Lung (tissue), 12 donors: ENCODE data around the gene PRSS16. TPM values are rescaled to one million over a fixed set of nuclear protein-coding genes. Genes with fewer than 3 reads are reported as not detected.

Experiments used
- ATAC-seq: fragments of 200-7000 bp; cut with Tn5 transposase; one replicate; pipeline ENCODE4 v1.9.1; 2020; ENCODE audit warnings: moderate number of reproducible peaks; ENCODE audit not compliant: insufficient read depth, low FRiP score
- DNase-seq, 3 donors: peaks; one replicate each; pipeline ENCODE4 v3.0.0-alpha.2; 2013 to 2017
- H3K27ac ChIP-seq, 2 donors: one replicate each; pipeline ENCODE4 v1.5.1; 2013; ENCODE audit warnings: mild to moderate bottlenecking in 2 of 2, moderate library complexity in 2 of 2, control low read depth in 1 of 2, inconsistent platforms in 1 of 2, low read depth in 1 of 2, low read length in 1 of 2
- H3K27me3 ChIP-seq, 3 donors: one replicate each; pipeline ENCODE4 v1.5.1; 2013; ENCODE audit warnings: low read length in 2 of 3; ENCODE audit not compliant: control insufficient read depth in 3 of 3, insufficient read depth in 3 of 3
- H3K36me3 ChIP-seq, 4 donors: one replicate each; pipeline ENCODE4 v1.5.1; 2013; ENCODE audit warnings: low read length in 4 of 4, mild to moderate bottlenecking in 1 of 4, moderate library complexity in 1 of 4; ENCODE audit not compliant: control insufficient read depth in 4 of 4, insufficient read depth in 4 of 4
- H3K4me1 ChIP-seq, 5 donors: one replicate each; pipeline ENCODE4 v1.5.1; 2013; ENCODE audit warnings: low read length in 5 of 5, mild to moderate bottlenecking in 2 of 5, moderate library complexity in 1 of 5; ENCODE audit not compliant: control insufficient read depth in 5 of 5, insufficient read depth in 5 of 5
- H3K4me3 ChIP-seq: one replicate; pipeline ENCODE4 v1.5.1; 2013; ENCODE audit warnings: mild to moderate bottlenecking, control low read depth, moderate library complexity
- H3K9ac ChIP-seq, 2 donors: one replicate each; pipeline ENCODE4 v1.5.1; 2013; ENCODE audit warnings: low read length in 2 of 2, control low read depth in 1 of 2; ENCODE audit not compliant: insufficient read depth in 1 of 2
- H3K9me3 ChIP-seq, 4 donors: one replicate each; pipeline ENCODE4 v1.5.1; 2013; ENCODE audit warnings: low read length in 3 of 4, mild to moderate bottlenecking in 1 of 4, moderate library complexity in 1 of 4; ENCODE audit not compliant: control insufficient read depth in 4 of 4, insufficient read depth in 3 of 4
- WGBS, 2 donors: extraction: QIAGEN DNeasy Blood & Tissue Kit; methylation state at CpG; one replicate each; pipeline ENCODE4 v1.1.7; 2013; 5-methylcytosine and 5-hydroxymethylcytosine counted together
- polyA plus RNA-seq, 2 donors: library from polyadenylated mRNA; stranded (reverse); fragments of 200-250 nt; gene quantifications; one replicate each; pipeline ENCODE4 v1.2.1, GENCODE V29; 2013
- total RNA-seq, 2 donors: library from RNA; depleted of rRNA in 1 of 2; stranded (reverse); fragments of >200 nt in 1 of 2; gene quantifications; one replicate each; pipeline ENCODE4 v1.2.1, GENCODE V29; 2014 to 2021
- TF ChIP-seq, protein P1 (sequence below): IDR thresholded peaks from 2 replicates; pipeline ENCODE4 v1.5.1; 2012; ENCODE audit warnings: mild to moderate bottlenecking; ENCODE audit errors: control extremely low read depth, extremely low read depth
- donor health status: control.
- donor health status: control.
- donor health status: Bipolar disorder and iron deficiency.
- donor health status: healthy.
- donor health status: DM: yes; HTN: yes; CAD: no.

The PRSS16 gene
- total and polyA plus RNA-seq, 4 donors: 3.2 to 18.0 (median 10.6) TPM

DNA sequence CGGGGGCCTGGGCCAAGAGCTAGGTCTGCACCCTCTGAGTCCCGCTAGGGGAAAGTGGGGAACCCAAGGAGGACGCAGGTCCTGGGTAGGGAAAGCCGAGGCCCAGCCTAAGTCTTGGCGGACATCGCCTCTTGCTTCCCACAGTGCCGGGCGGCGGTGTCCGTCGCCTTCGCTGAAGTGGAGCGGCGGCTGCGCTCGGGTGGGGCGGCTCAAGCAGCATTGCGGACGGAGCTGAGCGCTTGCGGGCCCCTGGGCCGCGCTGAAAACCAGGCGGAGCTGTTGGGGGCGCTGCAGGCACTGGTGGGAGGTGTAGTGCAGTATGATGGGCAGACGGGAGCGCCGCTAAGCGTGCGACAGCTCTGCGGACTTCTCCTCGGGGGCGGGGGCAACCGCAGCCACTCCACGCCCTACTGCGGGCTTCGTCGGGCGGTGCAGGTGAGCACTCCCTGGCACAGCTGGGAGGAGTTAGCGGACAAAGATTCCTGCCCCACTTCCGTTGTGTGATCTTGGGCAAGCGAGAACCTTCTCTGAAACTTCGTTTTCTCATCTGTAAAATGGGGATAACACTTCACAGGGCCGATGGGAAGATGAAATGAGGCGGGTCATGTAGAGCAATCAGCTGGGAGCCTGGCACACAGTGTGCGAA lies 4.2 kb downstream of the PRSS16 start:
- Histone ChIP-seq H3K36me3 (no peaks in the 10 kb centered on the region), H3K4me1 (peaks cover 0 to 8% (median 0%) of the 10 kb centered on the region in 5 donors), H3K4me3 (peak overlapping the region; percentile 10), H3K9me3 (peaks cover 0 to 12% (median 0%) of the 10 kb centered on the region in 4 donors), H3K27me3 (peaks cover 0 to 74% (median 68%) of the 10 kb centered on the region in 3 donors), H3K27ac (peak overlapping the region in 1 of 2 donors; percentile 75), H3K9ac (no peak overlapping the region)
- TF ChIP-seq, protein P1, sequence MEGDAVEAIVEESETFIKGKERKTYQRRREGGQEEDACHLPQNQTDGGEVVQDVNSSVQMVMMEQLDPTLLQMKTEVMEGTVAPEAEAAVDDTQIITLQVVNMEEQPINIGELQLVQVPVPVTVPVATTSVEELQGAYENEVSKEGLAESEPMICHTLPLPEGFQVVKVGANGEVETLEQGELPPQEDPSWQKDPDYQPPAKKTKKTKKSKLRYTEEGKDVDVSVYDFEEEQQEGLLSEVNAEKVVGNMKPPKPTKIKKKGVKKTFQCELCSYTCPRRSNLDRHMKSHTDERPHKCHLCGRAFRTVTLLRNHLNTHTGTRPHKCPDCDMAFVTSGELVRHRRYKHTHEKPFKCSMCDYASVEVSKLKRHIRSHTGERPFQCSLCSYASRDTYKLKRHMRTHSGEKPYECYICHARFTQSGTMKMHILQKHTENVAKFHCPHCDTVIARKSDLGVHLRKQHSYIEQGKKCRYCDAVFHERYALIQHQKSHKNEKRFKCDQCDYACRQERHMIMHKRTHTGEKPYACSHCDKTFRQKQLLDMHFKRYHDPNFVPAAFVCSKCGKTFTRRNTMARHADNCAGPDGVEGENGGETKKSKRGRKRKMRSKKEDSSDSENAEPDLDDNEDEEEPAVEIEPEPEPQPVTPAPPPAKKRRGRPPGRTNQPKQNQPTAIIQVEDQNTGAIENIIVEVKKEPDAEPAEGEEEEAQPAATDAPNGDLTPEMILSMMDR: peak; percentile 8
- 4 to 5% methylated on average over 45 to 46 of the region's 46 CpGs for WGBS, 2 donors
- peak; percentile 44 to 70 (median 66) for DNase-seq
- ATAC-seq: peak; percentile 89

DNA sequence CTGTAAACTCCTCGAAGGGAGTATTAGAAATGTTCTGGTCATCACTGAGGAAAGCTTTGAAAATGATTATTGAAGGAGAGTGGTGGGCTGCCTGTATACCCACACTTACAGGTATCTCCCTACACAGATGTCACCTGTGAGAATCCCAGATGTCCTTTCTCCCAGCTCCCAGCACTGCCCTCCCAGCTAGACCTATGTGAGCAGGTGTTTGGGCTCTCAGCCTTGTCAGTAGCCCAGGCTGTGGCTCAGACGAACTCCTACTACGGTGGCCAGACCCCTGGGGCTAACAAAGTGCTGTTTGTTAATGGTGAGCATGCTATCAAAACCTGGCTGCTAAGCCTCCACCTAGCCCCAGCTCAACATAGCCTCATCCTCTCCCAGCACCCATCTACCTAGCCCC lies 7.1 kb downstream of the PRSS16 start:
- TF ChIP-seq, protein P1: no peak
- ATAC-seq (no peak), DNase-seq (no peak)
- Histone ChIP-seq H3K36me3 (no peaks in the 10 kb centered on the region), H3K4me1 (peaks cover 0 to 8% (median 0%) of the 10 kb centered on the region in 5 donors), H3K27ac (no peak overlapping the region), H3K4me3 (no peak overlapping the region), H3K9ac (no peak overlapping the region), H3K9me3 (peaks cover 0 to 14% (median 0%) of the 10 kb centered on the region in 4 donors), H3K27me3 (peaks cover 4 to 62% (median 56%) of the 10 kb centered on the region in 3 donors)
- 69 to 79% methylated on average over 3 of the region's 3 CpGs for WGBS, 2 donors

- 57 to 59% methylated on average over 1 of the region's 1 CpG for WGBS, 2 donors
- no peaks in the 10 kb centered on the region for H3K36me3 ChIP-seq
- TF ChIP-seq, protein P1: no peak
- no peak overlapping the region for H3K9ac ChIP-seq
- no peak overlapping the region for H3K4me3 ChIP-seq
- DNase-seq (no peak), ATAC-seq (no peak)
- H3K27me3 ChIP-seq: peaks cover 4 to 62% (median 48%) of the 10 kb centered on the region in 3 donors
- peaks cover 0 to 7% (median 0%) of the 10 kb centered on the region in 5 donors for H3K4me1 ChIP-seq
- peaks cover 0 to 20% (median 0%) of the 10 kb centered on the region in 4 donors for H3K9me3 ChIP-seq
- H3K27ac ChIP-seq: no peak overlapping the region
These were observed 8.4 kb downstream of the PRSS16 start for GRCh38 chr6:27255866-27256265.
